Activated CD4-positive, alpha-beta T cell treated with anti-CD3 and anti-CD28 coated beads for 36 hours (primary cell): Measurements from ENCODE around the gene NR1D2. TPM values are rescaled to one million over a fixed set of nuclear protein-coding genes. Genes with fewer than 3 reads are reported as not detected.
"Not testable (repeated sequence)": the region's sequence is repeated elsewhere in the genome, so short reads cannot be mapped to it uniquely, and the experiment has no call there.

ENCODE experiments used
- ATAC-seq: fragments of 200-7000 bp; cut with Tn5 transposase; one replicate; pipeline ENCODE4 v1.10.0; 2021; ENCODE audit warnings: mild to moderate bottlenecking, moderate library complexity
- CTCF ChIA-PET: fragments of 350-600 bp; sonication (Branson Sonifier 250); formaldehyde crosslinking; loops from one replicate; lab custom pipeline; 2021; ENCODE audit warnings: antibody characterized with exemption; lab: Charles Lee
- POLR2A ChIA-PET: fragments of 350-600 bp; sonication (Branson Sonifier 250); formaldehyde crosslinking; loops from one replicate; lab custom pipeline; 2021; ENCODE audit warnings: antibody characterized with exemption, inconsistent platforms; lab: Charles Lee
- DNase-seq: peaks from one replicate; pipeline ENCODE4 v3.0.0-alpha.2; 2020
- H3K27ac Mint-ChIP-seq: one replicate; pipeline ENCODE4 v1.8.0; 2021; ENCODE audit warnings: mixed read lengths
- H3K27me3 Mint-ChIP-seq: one replicate; pipeline ENCODE4 v1.8.0; 2021; ENCODE audit warnings: mixed read lengths
- H3K36me3 Mint-ChIP-seq: one replicate; pipeline ENCODE4 v1.8.0; 2021; ENCODE audit warnings: low read depth, mixed read lengths
- H3K4me1 Mint-ChIP-seq: one replicate; pipeline ENCODE4 v1.8.0; 2021; ENCODE audit warnings: mixed read lengths
- H3K4me3 Mint-ChIP-seq: one replicate; pipeline ENCODE4 v1.8.0; 2021; ENCODE audit warnings: mild to moderate bottlenecking, moderate library complexity, mixed read lengths
- H3K9me3 Mint-ChIP-seq: one replicate; pipeline ENCODE4 v1.8.0; 2021; ENCODE audit warnings: low read depth, mixed read lengths
- intact Hi-C, 2 experiments: fragments of 100-400 bp; cut with DNase I in 1 of 2; cut with micrococcal nuclease in 1 of 2; formaldehyde crosslinking; loops; one replicate each; pipeline versions ENCODE4 v1.14.2 to v1.15.1; 2022 to 2024; cut with DNase I, micrococcal nuclease
- total RNA-seq, 2 experiments: library from RNA; stranded (reverse); gene quantifications; one replicate each; pipeline ENCODE4 v1.2.3, GENCODE V29; 2021

Gene NR1D2
- 1 to 10 TPM; 2.4 to 2.7 TPM for total RNA-seq

DNA sequence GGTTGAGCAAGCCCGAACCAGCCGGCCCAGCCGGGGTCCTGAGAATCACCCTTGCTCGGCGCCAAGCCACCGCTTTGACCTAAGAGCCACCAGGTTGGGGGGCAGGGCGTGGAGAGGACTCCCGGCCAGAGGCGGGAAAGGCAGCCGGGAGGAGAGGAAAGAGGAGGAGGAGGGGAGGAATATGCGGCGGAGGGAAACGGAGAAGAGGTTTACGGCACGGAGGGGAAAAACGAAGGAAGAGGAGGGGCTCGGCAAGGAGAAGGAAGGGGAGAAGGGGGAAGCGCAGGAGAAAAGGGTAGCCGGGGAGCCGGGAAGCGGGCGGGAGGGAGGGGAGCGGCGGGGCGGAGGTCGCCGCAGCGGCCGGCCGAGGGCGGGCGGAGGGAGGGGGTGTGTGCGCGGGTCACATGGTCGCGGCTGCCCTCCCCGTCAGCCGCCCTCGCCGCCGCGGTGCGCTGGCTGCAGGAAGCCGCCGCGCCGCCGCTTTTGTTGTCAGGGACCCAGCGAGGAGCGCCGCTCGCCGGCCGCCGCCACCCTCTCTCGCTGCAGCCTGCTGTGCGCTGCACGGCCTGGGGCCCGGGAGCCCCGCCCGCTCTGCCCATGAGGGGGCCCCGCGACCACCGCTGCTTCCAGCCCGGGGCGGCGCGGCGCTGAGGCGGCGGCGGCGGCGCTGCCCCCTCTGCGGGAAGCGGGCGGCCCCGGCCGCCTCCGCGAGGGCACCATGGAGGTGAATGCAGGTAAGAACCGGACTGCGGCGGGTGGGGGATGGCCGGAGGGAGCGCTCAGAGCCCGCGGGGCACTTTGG is at the start of gene NR1D2:
Gene NR1D2, plus strand, starts transcription at position 426 of the 802 bp plus-strand sequence. Its CDS starts 293 bp downstream, at position 719.
- CTCF ChIA-PET, result interaction anchor here (1.0 to 1.8 kb wide), 4 partner anchors 24 to 133 kb away, joined by 3 to 5 read pairs (median 4); partner anchors contain the start of genes NKIRAS1 and RPL15

DNA sequence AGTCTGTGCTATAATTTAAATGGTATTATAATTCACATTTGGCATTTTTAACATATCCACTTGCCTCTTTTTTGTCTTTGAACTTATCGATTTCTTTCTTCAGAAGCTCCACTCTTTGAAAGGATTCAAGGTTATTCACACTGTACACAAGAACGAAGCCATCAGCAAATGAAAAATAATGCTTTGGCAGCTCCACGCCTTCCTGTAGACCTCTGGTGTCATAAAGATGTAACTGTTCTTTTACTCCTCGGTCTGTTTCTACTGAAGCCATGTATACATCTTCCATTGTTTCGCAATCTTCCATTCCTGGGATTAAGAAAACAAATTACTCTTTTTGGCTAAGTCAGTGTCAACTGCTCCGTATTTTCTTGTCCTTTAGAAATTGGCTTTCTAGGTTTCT is 44.3 kb upstream of the NR1D2 start:
- Mint-ChIP-seq H3K4me3 (no peak overlapping the region), H3K36me3 (peaks cover 36% of the 10 kb centered on the region), H3K27me3 (no peaks in the 10 kb centered on the region), H3K27ac (no peak overlapping the region), H3K4me1 (no peaks in the 10 kb centered on the region), H3K9me3 (no peaks in the 10 kb centered on the region)
- CTCF ChIA-PET, result interaction anchor here (0.9 kb wide), 1 partner anchor 34 kb away, joined by 5 read pairs; no protein-coding TSS in a partner anchor
- no peak for ATAC-seq
- POLR2A ChIA-PET, result no interaction called here
- no peak for DNase-seq
- intact Hi-C loops, result no loop called here

More for the DNA sequence above, at the start of gene NR1D2:
- DNase-seq, result peak; percentile 87
- intact Hi-C loops, result loop anchor here (1.0 to 10.0 kb wide), 8 partner anchors 28 to 1840 kb away; partner anchors contain the start of genes NGLY1 (in 2 of the 2), RPL15 (in 2 of the 2), UBE2E2 (in 2 of the 2) and TOP2B (in 1 of the 2)
- peak; percentile 52 for ATAC-seq
- H3K36me3 Mint-ChIP-seq, result peaks cover 3% of the 10 kb centered on the region
- peaks cover 34% of the 10 kb centered on the region for H3K4me1 Mint-ChIP-seq
- no peaks in the 10 kb centered on the region for H3K9me3 Mint-ChIP-seq
- H3K27ac Mint-ChIP-seq, result peak within 1 kb of the TSS; percentile 38
- peaks cover 10% of the 10 kb centered on the region for H3K27me3 Mint-ChIP-seq
- peak within 1 kb of the TSS; percentile 80 for H3K4me3 Mint-ChIP-seq
- POLR2A ChIA-PET, result interaction anchor here (1.5 kb wide), 1 partner anchor 28 kb away, joined by 10 read pairs; the partner anchor contains the start of genes NKIRAS1 and RPL15

- Mint-ChIP-seq H3K4me1 (no peaks in the 10 kb centered on the region), H3K36me3 (peaks cover 28% of the 10 kb centered on the region), H3K4me3 (no peak overlapping the region), H3K27me3 (no peaks in the 10 kb centered on the region), H3K27ac (no peak overlapping the region), H3K9me3 (no peaks in the 10 kb centered on the region)
- CTCF ChIA-PET, result no interaction called here
- POLR2A ChIA-PET, result no interaction called here
- intact Hi-C loops, result no loop called here
- ATAC-seq (no peak), DNase-seq (no peak)
These were observed 40.5 kb upstream of the NR1D2 start for GRCh38 chr3:23904545-23904944.

DNA sequence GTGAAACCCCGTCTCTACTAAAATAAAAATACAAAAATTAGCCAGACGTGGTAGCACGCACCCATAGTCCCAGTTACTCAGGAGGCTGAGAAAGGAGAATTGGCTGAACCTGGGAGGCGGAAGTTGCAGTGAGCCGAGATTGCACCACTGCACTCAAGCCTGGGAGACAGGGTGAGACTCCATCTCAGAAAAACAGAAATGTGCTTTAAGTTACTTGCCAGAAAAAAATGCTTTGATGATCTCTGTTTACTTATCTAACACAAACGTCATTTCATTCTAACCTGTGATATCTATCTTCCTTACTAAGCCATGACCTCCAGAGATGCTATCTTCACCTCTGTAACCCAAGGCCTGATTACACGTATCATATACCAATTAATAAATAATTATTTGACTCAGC is 35.7 kb upstream of the NR1D2 start:
- POLR2A ChIA-PET, result no interaction called here
- Mint-ChIP-seq H3K4me1 (peaks cover 2% of the 10 kb centered on the region), H3K27me3 (no peaks in the 10 kb centered on the region), H3K36me3 (peaks cover 15% of the 10 kb centered on the region), H3K4me3 (no peak overlapping the region), H3K9me3 (no peaks in the 10 kb centered on the region), H3K27ac (no peak overlapping the region)
- CTCF ChIA-PET, result no interaction called here
- intact Hi-C loops, result no loop called here
- no peak for DNase-seq
- no peak for ATAC-seq

DNA sequence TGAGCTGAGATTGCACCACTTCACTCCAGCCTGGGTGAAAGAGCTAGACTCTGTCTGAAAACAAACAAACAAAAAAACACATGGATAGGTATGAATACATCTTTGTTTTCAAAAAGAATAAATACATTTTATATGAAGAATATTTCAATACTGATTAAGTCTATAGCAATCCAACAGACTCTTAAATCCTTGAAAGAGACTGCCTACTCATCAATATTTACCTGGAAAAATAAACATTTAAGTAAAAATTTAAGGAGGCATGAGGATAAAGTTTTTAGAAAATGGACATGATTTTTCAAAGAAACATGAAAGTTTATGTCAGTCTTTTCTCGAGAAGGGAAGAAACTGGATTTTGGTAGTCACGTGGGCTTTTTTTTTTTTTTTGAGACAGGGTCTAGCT is 33.7 kb upstream of the NR1D2 start:
- Mint-ChIP-seq H3K4me3 (no peak overlapping the region), H3K4me1 (peaks cover 22% of the 10 kb centered on the region), H3K36me3 (peaks cover 13% of the 10 kb centered on the region), H3K27me3 (peaks cover 4% of the 10 kb centered on the region), H3K27ac (no peak overlapping the region), H3K9me3 (no peaks in the 10 kb centered on the region)
- ChIA-PET POLR2A (no interaction called here), CTCF (no interaction called here)
- DNase-seq (no peak), ATAC-seq (no peak)
- intact Hi-C loops, result loop anchor here in 1 of 2 experiments (10.0 kb wide), 1 partner anchor 1753 kb away; the partner anchor contains the start of gene TOP2B

GRCh38 chr3:23912335-23912734 is 32.8 kb upstream of the NR1D2 start:
- POLR2A ChIA-PET, H3K27me3 Mint-ChIP-seq, H3K9me3 Mint-ChIP-seq, ATAC-seq, H3K27ac Mint-ChIP-seq, DNase-seq, H3K4me3 Mint-ChIP-seq, CTCF ChIA-PET: not testable (repeated sequence)
- intact Hi-C loops, result loop anchor here in 1 of 2 experiments (10.0 kb wide), 1 partner anchor 1752 kb away; the partner anchor contains the start of gene TOP2B
- Mint-ChIP-seq H3K36me3 (peaks cover 19% of the 10 kb centered on the region), H3K4me1 (peaks cover 22% of the 10 kb centered on the region)

DNA sequence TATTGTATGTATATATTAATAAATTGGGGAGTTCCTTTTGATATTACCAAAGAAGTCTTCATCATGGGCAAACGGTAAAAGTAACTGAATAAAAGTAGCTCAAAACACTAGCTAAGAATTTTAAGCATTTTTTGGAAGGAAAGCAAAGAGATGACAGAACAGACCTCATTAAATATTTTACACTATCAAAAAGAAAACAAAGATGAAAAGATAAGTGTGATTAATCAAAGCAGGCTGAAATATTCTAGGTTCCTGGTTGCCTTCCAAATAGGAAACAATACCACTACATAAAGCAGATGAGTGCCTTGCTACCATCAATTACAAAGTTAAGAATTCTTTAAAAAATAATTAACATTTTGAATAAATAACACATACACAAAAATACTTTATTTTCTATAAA is 31.9 kb upstream of the NR1D2 start:
- ChIA-PET POLR2A (no interaction called here), CTCF (interaction anchor here (1.6 kb wide), 1 partner anchor 24 kb away, joined by 5 read pairs; no protein-coding TSS in a partner anchor)
- peaks cover 4% of the 10 kb centered on the region for H3K27me3 Mint-ChIP-seq
- H3K9me3 Mint-ChIP-seq, result no peaks in the 10 kb centered on the region
- DNase-seq (no peak), ATAC-seq (no peak)
- H3K4me1 Mint-ChIP-seq, result peaks cover 22% of the 10 kb centered on the region
- intact Hi-C loops, result loop anchor here in 1 of 2 experiments (10.0 kb wide), 1 partner anchor 1752 kb away; the partner anchor contains the start of gene TOP2B
- no peak overlapping the region for H3K4me3 Mint-ChIP-seq
- no peak overlapping the region for H3K27ac Mint-ChIP-seq
- H3K36me3 Mint-ChIP-seq, result peaks cover 27% of the 10 kb centered on the region

GRCh38 chr3:23913873-23914743 is 31.0 kb upstream of the NR1D2 start:
- ATAC-seq (no peak), DNase-seq (no peak)
- ChIA-PET POLR2A (interaction anchor here (0.6 kb wide), 1 partner anchor 75 kb away, joined by 4 read pairs; no protein-coding TSS in a partner anchor), CTCF (interaction anchor here (0.6 to 1.6 kb wide), 2 partner anchors 19 to 25 kb away, joined by 3 to 5 read pairs; no protein-coding TSS in a partner anchor)
- no peak overlapping the region for H3K27ac Mint-ChIP-seq
- no peaks in the 10 kb centered on the region for H3K9me3 Mint-ChIP-seq
- no peak overlapping the region for H3K4me3 Mint-ChIP-seq
- H3K36me3 Mint-ChIP-seq, result peaks cover 35% of the 10 kb centered on the region
- intact Hi-C loops, result loop anchor here in 1 of 2 experiments (10.0 kb wide), 1 partner anchor 1751 kb away; the partner anchor contains the start of gene TOP2B
- H3K27me3 Mint-ChIP-seq, result peaks cover 4% of the 10 kb centered on the region
- H3K4me1 Mint-ChIP-seq, result peaks cover 30% of the 10 kb centered on the region

DNA sequence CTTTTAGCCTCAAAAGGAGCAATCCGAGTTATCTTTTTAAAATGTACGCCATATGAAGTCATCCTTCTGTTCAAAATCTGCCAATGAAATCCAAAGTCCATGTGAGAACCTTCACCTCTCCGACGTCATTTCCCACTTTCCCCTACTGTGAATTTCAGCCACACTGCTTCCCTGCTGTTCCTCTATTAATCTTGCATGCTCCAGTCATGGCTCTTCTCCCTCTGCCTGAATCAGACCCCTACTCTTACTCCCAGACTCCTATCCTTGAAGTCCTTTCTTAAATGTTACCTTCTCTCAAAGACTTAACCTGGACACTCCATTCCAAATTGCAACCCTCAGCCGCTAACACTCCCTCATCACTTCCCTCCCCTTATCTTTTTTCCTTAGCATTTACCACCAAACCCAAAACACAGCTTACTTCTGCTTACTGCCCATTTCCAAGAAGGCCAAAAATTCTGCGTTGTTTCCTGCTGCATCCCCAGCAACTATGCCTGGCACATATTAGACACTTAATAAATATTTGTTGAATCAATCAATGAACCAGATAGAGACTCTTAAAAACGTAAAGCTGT is 29.5 kb upstream of the NR1D2 start:
- H3K4me1 Mint-ChIP-seq, result peaks cover 43% of the 10 kb centered on the region
- intact Hi-C loops, result loop anchor here (2.0 to 10.0 kb wide), 5 partner anchors 42 to 1867 kb away; partner anchors contain the start of genes NGLY1 (in 1 of the 2), TOP2B (in 1 of the 2) and UBE2E2 (in 1 of the 2)
- H3K27ac Mint-ChIP-seq, result peak overlapping the region; percentile 99

More for the DNA sequence above, 29.5 kb upstream of the NR1D2 start:
- ChIA-PET CTCF (interaction anchor here (0.6 to 5.3 kb wide), 4 partner anchors 25 to 65 kb away, joined by 3 to 26 read pairs (median 4); no protein-coding TSS in a partner anchor), POLR2A (interaction anchor here (2.9 kb wide), 1 partner anchor 31 kb away, joined by 25 read pairs; no protein-coding TSS in a partner anchor)
- H3K9me3 Mint-ChIP-seq, result no peaks in the 10 kb centered on the region
- DNase-seq (no peak), ATAC-seq (no peak)
- H3K27me3 Mint-ChIP-seq, result peaks cover 4% of the 10 kb centered on the region
- peak overlapping the region; percentile 99 for H3K4me3 Mint-ChIP-seq
- peaks cover 46% of the 10 kb centered on the region for H3K36me3 Mint-ChIP-seq
